GM23248 (cell line): Measurements from ENCODE around the gene TEF. TPM values are rescaled to one million over a fixed set of nuclear protein-coding genes. Genes with fewer than 3 reads are reported as not detected.

ENCODE experiments used
- DNase-seq: peaks from one replicate; pipeline ENCODE4 v3.0.0-alpha.2; 2015
- H2AFZ ChIP-seq: fragments of 200-600 bp; sonication (generic); 2 replicates; pipeline ENCODE4 v1.6.1; 2016; ENCODE audit warnings: antibody characterized with exemption
- H3F3A ChIP-seq: fragments of 200-600 bp; sonication (generic); 2 replicates; pipeline ENCODE4 v1.6.1; 2016; ENCODE audit warnings: mild to moderate bottlenecking, antibody characterized with exemption, mixed run types; ENCODE audit not compliant: insufficient read depth
- H3K27ac ChIP-seq: fragments of 200-600 bp; sonication (generic); 2 replicates; pipeline ENCODE4 v1.5.1; 2016; ENCODE audit warnings: mild to moderate bottlenecking
- H3K27me3 ChIP-seq: fragments of 200-600 bp; sonication (generic); replicated peaks from 2 replicates; pipeline ENCODE4 v1.6.1; 2016; ENCODE audit warnings: mild to moderate bottlenecking; ENCODE audit not compliant: insufficient read depth
- H3K36me3 ChIP-seq: fragments of 200-600 bp; sonication (generic); 2 replicates; pipeline ENCODE4 v1.6.1; 2016; ENCODE audit warnings: low read depth, mild to moderate bottlenecking
- H3K4me1 ChIP-seq: fragments of 200-600 bp; sonication (generic); 2 replicates; pipeline ENCODE4 v1.6.1; 2016; ENCODE audit warnings: mild to moderate bottlenecking; ENCODE audit not compliant: insufficient read depth
- H3K4me2 ChIP-seq: fragments of 200-600 bp; sonication (generic); one replicate; pipeline ENCODE4 v1.6.1; 2016; ENCODE audit warnings: mild to moderate bottlenecking; ENCODE audit not compliant: unreplicated experiment
- H3K4me3 ChIP-seq: fragments of 200-600 bp; sonication (generic); 2 replicates; pipeline ENCODE4 v1.5.1; 2016; ENCODE audit warnings: mild to moderate bottlenecking
- H3K79me2 ChIP-seq: fragments of 200-600 bp; sonication (generic); 2 replicates; pipeline ENCODE4 v1.6.1; 2016; ENCODE audit warnings: mild to moderate bottlenecking; ENCODE audit not compliant: insufficient read depth
- H3K9ac ChIP-seq: fragments of 200-600 bp; sonication (generic); 2 replicates; pipeline ENCODE4 v1.6.1; 2016; ENCODE audit warnings: mild to moderate bottlenecking
- H3K9me2 ChIP-seq: fragments of 200-600 bp; sonication (generic); 2 replicates; pipeline ENCODE4 v1.6.1; 2016; ENCODE audit warnings: mixed run types, mild to moderate bottlenecking, moderate library complexity; ENCODE audit not compliant: insufficient read depth
- H3K9me3 ChIP-seq: fragments of 200-600 bp; sonication (generic); one replicate; pipeline ENCODE4 v1.6.1; 2017; ENCODE audit warnings: low read depth
- H4K20me1 ChIP-seq: fragments of 200-600 bp; sonication (generic); 2 replicates; pipeline ENCODE4 v1.6.0; 2016; ENCODE audit not compliant: insufficient read depth
- EZH2 ChIP-seq: fragments of 200-600 bp; sonication (generic); IDR thresholded peaks from 2 replicates; pipeline ENCODE4 v1.6.1; 2018; ENCODE audit warnings: antibody characterized with exemption, mild to moderate bottlenecking; ENCODE audit not compliant: insufficient read depth, poor library complexity, severe bottlenecking
- EZH2phosphoT487 ChIP-seq: fragments of 200-600 bp; sonication (generic); IDR thresholded peaks from 2 replicates; pipeline ENCODE4 v1.6.1; 2018; ENCODE audit warnings: antibody characterized with exemption, moderate library complexity, mild to moderate bottlenecking, low read depth; ENCODE audit not compliant: insufficient read depth
- WGBS, 2 experiments: methylation state at CpG; one replicate each; pipeline ENCODE4 v1.1.6; 2015 to 2017; ENCODE audit warnings: low lambda C conversion rate in 2 of 2, low coverage in 1 of 2; ENCODE audit errors: missing lambda C conversion rate in 2 of 2; 5-methylcytosine and 5-hydroxymethylcytosine counted together
- in situ Hi-C: fragments of 300-500 bp; cut with MboI; formaldehyde crosslinking; loops from 2 replicates; pipeline ENCODE4 v1.15.0; 2020
- polyA plus RNA-seq: library from polyadenylated mRNA; unstranded; fragments of >200 nt; fragmentation: Nextera tagmentation; extraction: Ambion mirVana; gene quantifications from 2 replicates; pipeline ENCODE4 v1.2.1, GENCODE V29; 2016
- total RNA-seq: library from RNA; depleted of rRNA; stranded (reverse); fragments of >200 nt; shearing (Covaris generic); gene quantifications from 2 replicates; pipeline ENCODE4 v1.2.3, GENCODE V29; 2014

TEF gene
- total and polyA plus RNA-seq, 2 experiments from 2014 or later: 2.2 to 4.2 TPM

- peak; percentile 92 for DNase-seq
- no peaks in the 10 kb centered on the region for H3F3A ChIP-seq
- TF ChIP-seq EZH2 (no peak), EZH2phosphoT487 (no peak)
- no peak overlapping the region for H3K27ac ChIP-seq
- no peak overlapping the region for H3K9ac ChIP-seq
- no peak overlapping the region for H3K4me2 ChIP-seq
- peak overlapping the region; percentile 47 for H2AFZ ChIP-seq
- no peaks in the 10 kb centered on the region for H3K9me2 ChIP-seq
- peaks cover 12% of the 10 kb centered on the region for H3K4me1 ChIP-seq
- no peaks in the 10 kb centered on the region for H3K9me3 ChIP-seq
- 14% methylated on average over 18 of the region's 18 CpGs for WGBS, 2 experiments
- no peaks in the 10 kb centered on the region for H3K27me3 ChIP-seq
- no peak overlapping the region for H3K4me3 ChIP-seq
- H4K20me1 ChIP-seq: no peaks in the 10 kb centered on the region
- H3K36me3 ChIP-seq: no peaks in the 10 kb centered on the region
- in situ Hi-C loops: loop anchor here (10.0 kb wide), 1 partner anchor 111 kb away; no protein-coding TSS in a partner anchor
- no peaks in the 10 kb centered on the region for H3K79me2 ChIP-seq
Observed at GRCh38 chr22:41403532-41404318, 22.0 kb downstream of the TEF start.

- in situ Hi-C loops: loop anchor here (10.0 kb wide), 1 partner anchor 109 kb away; no protein-coding TSS in a partner anchor
- no peaks in the 10 kb centered on the region for H3K36me3 ChIP-seq
- H3K27me3 ChIP-seq: no peaks in the 10 kb centered on the region
- no peak overlapping the region for H3K27ac ChIP-seq
- H3K4me2 ChIP-seq: no peak overlapping the region
- H2AFZ ChIP-seq: no peak overlapping the region
- no peaks in the 10 kb centered on the region for H3K9me3 ChIP-seq
- no peak overlapping the region for H3K4me3 ChIP-seq
- H4K20me1 ChIP-seq: no peaks in the 10 kb centered on the region
- H3K4me1 ChIP-seq: peaks cover 12% of the 10 kb centered on the region
- H3K9me2 ChIP-seq: no peaks in the 10 kb centered on the region
- WGBS, 2 experiments: 94 to 97% methylated on average over 7 to 8 of the region's 8 CpGs
- TF ChIP-seq EZH2 (no peak), EZH2phosphoT487 (no peak)
- no peak overlapping the region for H3K9ac ChIP-seq
- H3K79me2 ChIP-seq: no peaks in the 10 kb centered on the region
- H3F3A ChIP-seq: no peaks in the 10 kb centered on the region
- DNase-seq: no peak
Observed at GRCh38 chr22:41405588-41405987, 23.8 kb downstream of the TEF start.

- no peak for DNase-seq
- in situ Hi-C loops: loop anchor here (10.0 kb wide), 1 partner anchor 108 kb away; no protein-coding TSS in a partner anchor
- no peaks in the 10 kb centered on the region for H3F3A ChIP-seq
- no peaks in the 10 kb centered on the region for H3K79me2 ChIP-seq
- H3K4me2 ChIP-seq: no peak overlapping the region
- H4K20me1 ChIP-seq: no peaks in the 10 kb centered on the region
- no peak overlapping the region for H3K4me3 ChIP-seq
- no peak overlapping the region for H3K27ac ChIP-seq
- no peaks in the 10 kb centered on the region for H3K9me2 ChIP-seq
- H3K4me1 ChIP-seq: peaks cover 12% of the 10 kb centered on the region
- H3K9me3 ChIP-seq: no peaks in the 10 kb centered on the region
- H3K9ac ChIP-seq: no peak overlapping the region
- no peak overlapping the region for H2AFZ ChIP-seq
- TF ChIP-seq EZH2 (no peak), EZH2phosphoT487 (no peak)
- H3K36me3 ChIP-seq: no peaks in the 10 kb centered on the region
- no peaks in the 10 kb centered on the region for H3K27me3 ChIP-seq
Observed at GRCh38 chr22:41406410-41406809, 24.7 kb downstream of the TEF start.

GRCh38 chr22:41407433-41407832 lies 25.7 kb downstream of the TEF start:
- Histone ChIP-seq H3K9ac (no peak overlapping the region), H3K4me3 (no peak overlapping the region), H3K27ac (no peak overlapping the region), H3K9me3 (no peaks in the 10 kb centered on the region), H3F3A (no peaks in the 10 kb centered on the region), H2AFZ (no peak overlapping the region), H3K36me3 (no peaks in the 10 kb centered on the region), H4K20me1 (no peaks in the 10 kb centered on the region), H3K79me2 (no peaks in the 10 kb centered on the region), H3K9me2 (no peaks in the 10 kb centered on the region), H3K4me1 (peaks cover 4% of the 10 kb centered on the region), H3K27me3 (no peaks in the 10 kb centered on the region), H3K4me2 (no peak overlapping the region)
- in situ Hi-C loops: loop anchor here (10.0 kb wide), 1 partner anchor 107 kb away; no protein-coding TSS in a partner anchor
- DNase-seq: no peak
- no peak for TF ChIP-seq EZH2
- no peak for TF ChIP-seq EZH2phosphoT487
- WGBS, 2 experiments: 57 to 69% methylated on average over 3 of the region's 3 CpGs
